Endothelial cell of umbilical vein (primary cell): Measurements from ENCODE around the gene CFAP65.

Experiments used
- CTCF ChIP-seq, 2 donors: IDR thresholded peaks; 1 replicate in 1 of 2; 2 replicates in 1 of 2; pipeline ENCODE4 v1.5.1; 2011; ENCODE audit warnings: low read length in 2 of 2, mild to moderate bottlenecking in 2 of 2, moderate library complexity in 2 of 2, control low read depth in 1 of 2, inconsistent platforms in 1 of 2, low read depth in 1 of 2; ENCODE audit not compliant: insufficient read depth in 1 of 2; ENCODE audit errors: extremely low read depth in 1 of 2
- EZH2 ChIP-seq: IDR thresholded peaks from 2 replicates; pipeline ENCODE4 v1.6.1; 2012; ENCODE audit warnings: borderline replicate concordance, low read depth, mild to moderate bottlenecking, moderate library complexity, low read length, inconsistent platforms; ENCODE audit not compliant: severe bottlenecking
- FOS ChIP-seq: IDR thresholded peaks from 2 replicates; pipeline ENCODE4 v1.6.1; 2011; ENCODE audit warnings: mild to moderate bottlenecking, low read length, moderate library complexity, borderline replicate concordance; ENCODE audit not compliant: insufficient read depth
- GATA2 ChIP-seq: IDR thresholded peaks from 2 replicates; pipeline ENCODE4 v1.7.0; 2011; ENCODE audit warnings: low read depth, mild to moderate bottlenecking, moderate library complexity, mixed read lengths, low read length; ENCODE audit not compliant: insufficient read length, insufficient read depth
- JUN ChIP-seq: IDR thresholded peaks from 2 replicates; pipeline ENCODE4 v1.6.1; 2011; ENCODE audit warnings: borderline replicate concordance, low read depth; ENCODE audit not compliant: insufficient read length, insufficient read depth
- MAX ChIP-seq: IDR thresholded peaks from 2 replicates; pipeline ENCODE4 v1.6.1; 2011; ENCODE audit not compliant: insufficient read depth, insufficient read length
- MYC ChIP-seq: IDR thresholded peaks from one replicate; pipeline ENCODE4 v1.6.1; 2011; ENCODE audit warnings: mild to moderate bottlenecking, low read depth, low read length
- POLR2A ChIP-seq: IDR thresholded peaks from 2 replicates; pipeline ENCODE4 v1.6.1; 2012; ENCODE audit warnings: low read depth, mild to moderate bottlenecking, control low read depth, low read length
- POLR2AphosphoS5 ChIP-seq: IDR thresholded peaks from 2 replicates; pipeline ENCODE4 v1.6.1; 2012; ENCODE audit warnings: low read depth, mild to moderate bottlenecking, control low read depth, low read length, moderate library complexity; ENCODE audit not compliant: insufficient read depth

GRCh38 chr2:219084791-219085190 lies 43.5 kb upstream of the CFAP65 start:
- TF ChIP-seq POLR2AphosphoS5 (no peak), CTCF (IDR thresholded peaks at IDR 0.05; ENCODE audit: extremely low read depth in 1 of 2, insufficient read depth in 1 of 2, low read depth in 1 of 2, low read length in 2 of 2) (no peak), EZH2 (no peak), JUN (no peak), POLR2A (no peak), MYC (no peak), MAX (no peak), GATA2 (no peak), FOS (no peak)
